PFSK-1 (cell line): Measurements from ENCODE around the gene ARSI.

Source experiments
- POLR2AphosphoS5 ChIP-seq: IDR thresholded peaks from 2 replicates; pipeline ENCODE4 v1.6.1; 2012; ENCODE audit warnings: low read depth, mild to moderate bottlenecking, control low read depth, low read length, moderate library complexity
- TF ChIP-seq, protein P1 (sequence below), 2 experiments: IDR thresholded peaks; 2 replicates each; pipeline versions ENCODE4 v1.6.1 to v1.8.0; 2011 to 2012; ENCODE audit warnings: low read depth in 2 of 2, low read length in 2 of 2, control low read depth in 1 of 2, inconsistent platforms in 1 of 2, mild to moderate bottlenecking in 1 of 2, moderate library complexity in 1 of 2; ENCODE audit not compliant: insufficient read depth in 1 of 2

DNA sequence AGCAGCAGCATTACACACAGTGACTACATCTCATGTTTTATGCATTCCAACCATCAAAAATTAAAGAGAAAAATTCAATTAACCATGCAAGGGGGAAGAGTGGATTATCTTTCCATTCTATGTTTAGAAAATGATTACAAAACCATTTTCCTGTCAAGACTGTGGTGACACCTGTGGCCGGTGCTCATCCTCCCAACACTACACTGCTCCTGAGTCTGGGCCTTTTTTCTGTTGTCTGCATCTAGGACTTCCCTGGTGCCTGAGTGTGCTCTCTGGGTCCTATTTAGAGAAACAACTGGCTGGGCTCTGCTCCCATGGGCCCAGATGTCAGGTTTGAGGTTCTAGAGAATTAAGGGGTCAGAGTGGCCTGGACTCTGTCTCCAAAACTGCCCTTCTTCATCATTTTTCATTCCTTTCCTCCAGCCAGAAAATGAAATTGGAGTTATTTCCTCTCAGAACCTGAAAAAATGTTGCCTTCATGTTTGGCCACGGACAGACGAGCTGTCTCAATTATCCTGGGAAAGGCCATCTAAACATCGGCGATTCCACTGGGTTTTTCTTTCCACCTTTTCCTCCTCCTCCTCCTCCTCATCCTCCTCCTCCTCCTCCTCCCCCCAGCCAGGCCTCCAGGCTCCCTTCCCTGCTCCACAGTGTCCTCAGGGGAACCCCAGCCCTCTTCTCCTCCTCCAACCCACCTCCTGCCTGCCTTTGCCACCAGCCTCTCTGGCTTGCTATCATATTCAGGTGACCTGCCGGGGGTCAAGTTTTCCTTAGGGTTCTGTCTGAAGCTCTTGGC lies 11.4 kb upstream of the ARSI start:
- no peak for TF ChIP-seq POLR2AphosphoS5
- TF ChIP-seq, protein P1, sequence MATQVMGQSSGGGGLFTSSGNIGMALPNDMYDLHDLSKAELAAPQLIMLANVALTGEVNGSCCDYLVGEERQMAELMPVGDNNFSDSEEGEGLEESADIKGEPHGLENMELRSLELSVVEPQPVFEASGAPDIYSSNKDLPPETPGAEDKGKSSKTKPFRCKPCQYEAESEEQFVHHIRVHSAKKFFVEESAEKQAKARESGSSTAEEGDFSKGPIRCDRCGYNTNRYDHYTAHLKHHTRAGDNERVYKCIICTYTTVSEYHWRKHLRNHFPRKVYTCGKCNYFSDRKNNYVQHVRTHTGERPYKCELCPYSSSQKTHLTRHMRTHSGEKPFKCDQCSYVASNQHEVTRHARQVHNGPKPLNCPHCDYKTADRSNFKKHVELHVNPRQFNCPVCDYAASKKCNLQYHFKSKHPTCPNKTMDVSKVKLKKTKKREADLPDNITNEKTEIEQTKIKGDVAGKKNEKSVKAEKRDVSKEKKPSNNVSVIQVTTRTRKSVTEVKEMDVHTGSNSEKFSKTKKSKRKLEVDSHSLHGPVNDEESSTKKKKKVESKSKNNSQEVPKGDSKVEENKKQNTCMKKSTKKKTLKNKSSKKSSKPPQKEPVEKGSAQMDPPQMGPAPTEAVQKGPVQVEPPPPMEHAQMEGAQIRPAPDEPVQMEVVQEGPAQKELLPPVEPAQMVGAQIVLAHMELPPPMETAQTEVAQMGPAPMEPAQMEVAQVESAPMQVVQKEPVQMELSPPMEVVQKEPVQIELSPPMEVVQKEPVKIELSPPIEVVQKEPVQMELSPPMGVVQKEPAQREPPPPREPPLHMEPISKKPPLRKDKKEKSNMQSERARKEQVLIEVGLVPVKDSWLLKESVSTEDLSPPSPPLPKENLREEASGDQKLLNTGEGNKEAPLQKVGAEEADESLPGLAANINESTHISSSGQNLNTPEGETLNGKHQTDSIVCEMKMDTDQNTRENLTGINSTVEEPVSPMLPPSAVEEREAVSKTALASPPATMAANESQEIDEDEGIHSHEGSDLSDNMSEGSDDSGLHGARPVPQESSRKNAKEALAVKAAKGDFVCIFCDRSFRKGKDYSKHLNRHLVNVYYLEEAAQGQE (IDR thresholded peaks at IDR 0.05; ENCODE audit: insufficient read depth in 1 of 2, low read depth in 2 of 2, low read length in 2 of 2): no peak
